ENCODE measurements around the gene SEMA3F.
A peak's percentile ranks its signal among the peaks of the same experiment; 100 is the strongest.
"Not testable (repeated sequence)": the region's sequence is repeated elsewhere in the genome, so short reads cannot be mapped to it uniquely, and the experiment has no call there.

Gene SEMA3F

GRCh38 chr3:50194128-50194902 is 39.2 kb downstream of the SEMA3F start:
- peak; percentile 80 for DNase-seq (ENCODE audit: low read depth)

DNA sequence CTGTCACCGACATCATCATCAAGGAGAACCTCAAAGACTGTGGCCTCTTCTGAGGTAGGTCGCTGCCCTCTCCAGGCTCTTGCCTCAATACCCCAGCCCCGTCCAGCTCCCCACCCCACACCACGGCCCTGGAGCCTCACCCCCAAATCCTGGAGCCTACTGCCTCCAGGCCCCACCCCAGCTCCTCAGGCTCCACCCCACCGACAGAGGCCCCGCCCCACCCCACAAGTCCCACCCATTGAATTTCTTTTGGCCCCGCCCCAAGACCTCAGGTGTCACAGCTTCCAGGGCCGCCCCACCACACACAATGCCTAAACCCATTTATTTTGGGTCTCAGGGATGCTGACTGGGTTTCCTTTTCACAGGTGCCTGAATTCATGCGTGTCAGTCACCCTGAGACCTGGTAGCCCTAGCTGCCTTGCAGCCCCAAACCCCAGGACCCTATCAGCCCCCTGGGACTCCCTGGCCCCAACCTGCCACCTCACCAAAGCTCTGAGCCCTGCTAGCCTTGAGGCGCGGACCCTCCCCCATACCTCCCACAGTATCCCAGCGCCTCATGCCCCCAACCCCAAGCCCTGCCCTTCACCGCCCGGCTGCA is 39.9 kb downstream of the SEMA3F start:
- peak; percentile 18 for DNase-seq (ENCODE audit: low read depth)

DNA sequence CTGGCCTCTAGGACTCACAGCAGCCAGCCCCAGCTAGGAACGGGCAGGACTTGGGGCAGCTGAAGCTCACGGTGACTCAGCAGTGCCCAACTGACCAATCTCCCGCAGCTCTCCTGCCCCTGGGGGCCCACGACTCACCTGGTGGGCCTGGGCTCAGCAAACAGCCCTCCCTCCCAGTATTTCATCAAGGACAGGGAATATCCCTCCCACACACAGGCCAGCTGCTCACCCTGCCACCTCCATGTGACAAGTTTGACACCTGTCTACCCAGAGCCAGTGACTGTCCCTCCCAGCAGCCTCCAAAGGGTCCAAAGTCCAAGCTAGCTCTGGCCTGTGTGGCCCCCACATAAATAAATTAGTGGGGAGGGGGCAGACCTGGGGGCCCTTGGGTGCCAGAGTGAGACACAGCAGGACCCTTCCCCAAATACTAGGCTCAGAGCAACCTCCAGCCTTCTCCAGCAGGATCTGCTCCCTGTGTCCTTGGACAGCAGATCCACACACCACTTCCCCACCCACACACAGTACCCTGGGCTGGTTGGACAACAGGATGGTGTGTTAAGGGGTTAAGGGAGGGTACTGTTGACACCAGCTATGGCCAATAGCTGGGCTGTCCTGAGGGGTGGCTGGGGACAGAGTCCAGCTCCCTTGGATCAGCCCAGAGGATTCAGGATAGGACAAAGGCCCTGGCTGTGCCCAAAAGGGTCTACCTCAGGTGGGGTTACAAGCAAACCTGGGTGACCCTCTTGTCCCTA is 40.6 kb downstream of the SEMA3F start:
- DNase-seq (ENCODE audit: low read depth) = no peak

DNA sequence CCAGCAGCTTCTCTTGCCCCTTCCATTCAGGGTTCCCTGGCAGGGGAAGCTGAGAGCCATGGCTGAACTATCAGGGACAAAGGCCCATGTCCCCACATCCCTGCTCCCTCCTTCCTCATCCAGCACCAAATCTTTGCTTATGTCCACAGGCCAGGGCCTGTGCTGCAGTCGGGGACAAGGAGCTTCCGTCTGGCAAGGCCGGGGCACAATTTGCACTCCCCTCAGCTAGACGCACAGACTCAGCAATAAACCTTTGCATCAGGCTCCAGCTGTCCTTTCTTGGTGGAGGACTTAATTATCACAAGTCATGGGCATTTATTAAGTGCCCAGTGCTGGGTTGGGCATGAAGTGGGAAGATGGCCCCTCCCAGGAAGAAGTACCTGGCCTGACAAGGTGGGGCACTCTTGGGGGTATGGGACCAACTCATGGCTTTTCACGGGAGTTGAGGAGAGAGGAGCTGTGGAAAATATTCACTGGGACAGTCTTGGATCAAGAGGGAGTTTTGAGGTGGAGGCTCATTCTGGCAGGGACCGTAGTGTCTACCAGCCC is 41.2 kb downstream of the SEMA3F start:
- DNase-seq (ENCODE audit: low read depth) = no peak

- no peak for DNase-seq (ENCODE audit: low read depth)
Observed at GRCh38 chr3:50201573-50202315, 46.6 kb downstream of the SEMA3F start.

- no peak for DNase-seq (ENCODE audit: low read depth)
Observed at GRCh38 chr3:50202353-50203112, 47.4 kb downstream of the SEMA3F start.

DNA sequence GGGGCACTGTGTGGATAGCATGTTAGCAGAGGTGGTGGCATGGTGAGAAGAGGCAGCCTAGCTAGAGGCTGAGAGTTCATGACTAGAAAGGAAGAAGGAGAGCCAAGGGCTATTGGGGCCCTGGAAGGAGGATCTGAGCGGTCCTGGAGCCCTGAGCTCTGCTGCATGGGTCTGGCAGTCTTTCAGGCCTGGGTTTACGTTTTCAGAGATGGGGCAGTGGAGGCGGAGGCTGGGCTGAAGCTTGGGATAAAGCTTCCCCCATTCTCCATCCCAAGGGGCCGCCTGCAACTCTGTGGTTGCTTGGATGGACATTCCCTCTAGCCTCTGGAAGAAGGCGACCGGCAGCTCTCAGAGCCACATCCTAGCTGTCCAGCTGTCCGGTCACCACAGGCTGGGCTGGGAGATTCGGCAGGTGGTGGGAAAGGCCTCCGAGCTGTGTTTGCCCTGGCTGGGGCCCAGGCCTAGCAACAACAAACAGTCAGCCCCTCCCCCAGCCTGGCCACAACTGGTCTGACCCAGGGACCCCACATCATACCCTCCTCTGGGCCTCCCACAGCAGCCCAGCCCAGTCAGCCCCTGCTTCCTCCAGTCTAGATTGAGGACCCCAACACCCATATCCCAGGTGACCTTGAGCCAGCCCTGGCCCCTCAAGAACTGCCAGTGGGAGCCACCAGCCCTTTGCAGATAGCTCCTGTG is 48.1 kb downstream of the SEMA3F start:
- no peak for DNase-seq (ENCODE audit: low read depth)

- no peak for DNase-seq (ENCODE audit: low read depth)
Observed at GRCh38 chr3:50203809-50204803, 49.0 kb downstream of the SEMA3F start.

DNA sequence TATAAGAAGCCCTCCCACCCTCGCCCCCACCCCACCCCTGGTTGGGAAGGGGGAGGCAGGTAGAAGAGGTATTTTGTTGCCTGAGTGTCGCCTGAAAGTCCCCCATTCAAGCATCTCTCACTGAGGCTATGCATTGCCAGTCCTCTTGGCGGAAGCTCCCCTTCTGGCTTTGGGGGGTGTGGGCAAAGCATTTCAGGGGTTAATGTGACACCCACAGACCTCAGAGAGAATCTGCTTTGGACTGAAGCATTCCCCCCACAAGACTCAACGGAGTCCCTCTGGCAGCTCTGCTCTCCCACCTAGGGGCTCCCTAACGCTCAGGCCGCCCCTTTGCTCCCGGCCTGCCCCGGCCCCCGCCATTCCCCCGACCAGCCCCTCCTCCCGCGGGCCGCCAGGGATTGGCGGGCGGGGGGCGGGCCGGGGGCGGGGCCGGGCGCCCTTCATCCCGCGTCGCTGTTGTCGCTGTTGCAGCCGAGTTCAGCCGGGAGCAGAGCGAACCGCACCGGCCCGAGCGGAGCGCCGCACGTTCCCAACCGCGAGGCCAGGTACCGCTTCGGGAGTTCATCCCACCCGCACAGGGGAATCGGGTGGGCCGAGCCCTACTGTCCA is 49.8 kb downstream of the SEMA3F start, which contains the start of gene SLC38A3:
TSS of gene SLC38A3 (plus strand) at position 468 of the 609 bp plus-strand sequence. CDS start 8,929 bp downstream, outside the sequence.
- DNase-seq (ENCODE audit: low read depth) = no peak

DNA sequence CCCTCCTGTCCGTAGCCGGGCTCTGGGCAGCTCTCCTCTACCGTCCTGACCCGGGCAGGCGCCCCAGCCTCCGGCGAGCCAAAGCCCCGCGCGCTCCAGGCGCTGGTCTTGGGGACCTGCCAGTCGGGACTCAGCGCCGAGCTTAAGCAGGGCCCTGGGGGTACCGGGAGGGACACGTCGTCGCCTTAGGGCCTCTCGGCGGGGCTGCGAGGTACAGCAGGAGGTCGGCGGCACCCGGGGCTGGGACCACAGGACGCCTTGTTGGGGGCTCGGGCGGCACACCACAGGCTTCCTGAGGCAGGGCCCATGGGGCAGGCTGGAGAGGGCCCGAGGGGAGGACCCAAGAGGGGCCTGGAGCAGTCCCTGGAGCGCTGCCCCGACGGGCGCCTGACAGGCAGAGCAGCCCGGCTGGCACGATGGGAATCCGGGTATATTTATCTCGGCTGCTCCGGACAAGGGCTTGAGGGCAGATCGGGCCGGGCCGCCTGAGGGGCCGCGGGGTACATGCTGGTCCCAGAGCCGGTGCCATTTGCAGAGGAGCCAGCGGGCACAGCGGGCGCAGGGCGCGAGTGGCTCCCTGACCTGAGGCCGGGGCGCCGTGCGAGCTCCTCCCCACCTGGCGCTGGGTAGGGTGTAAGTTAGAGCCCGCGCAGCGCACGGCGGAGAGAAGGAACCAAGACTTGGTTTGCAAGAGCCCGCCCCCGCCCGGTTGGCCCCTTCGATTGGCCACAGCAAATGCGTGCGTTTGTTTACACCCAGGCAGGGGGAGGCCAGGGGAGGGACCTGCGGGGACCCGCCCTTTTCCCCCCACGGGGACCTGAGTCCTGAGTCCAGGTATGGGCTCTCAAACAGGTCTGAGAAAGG is 50.5 kb downstream of the SEMA3F start:
- DNase-seq (ENCODE audit: low read depth) = peak; percentile 9

DNA sequence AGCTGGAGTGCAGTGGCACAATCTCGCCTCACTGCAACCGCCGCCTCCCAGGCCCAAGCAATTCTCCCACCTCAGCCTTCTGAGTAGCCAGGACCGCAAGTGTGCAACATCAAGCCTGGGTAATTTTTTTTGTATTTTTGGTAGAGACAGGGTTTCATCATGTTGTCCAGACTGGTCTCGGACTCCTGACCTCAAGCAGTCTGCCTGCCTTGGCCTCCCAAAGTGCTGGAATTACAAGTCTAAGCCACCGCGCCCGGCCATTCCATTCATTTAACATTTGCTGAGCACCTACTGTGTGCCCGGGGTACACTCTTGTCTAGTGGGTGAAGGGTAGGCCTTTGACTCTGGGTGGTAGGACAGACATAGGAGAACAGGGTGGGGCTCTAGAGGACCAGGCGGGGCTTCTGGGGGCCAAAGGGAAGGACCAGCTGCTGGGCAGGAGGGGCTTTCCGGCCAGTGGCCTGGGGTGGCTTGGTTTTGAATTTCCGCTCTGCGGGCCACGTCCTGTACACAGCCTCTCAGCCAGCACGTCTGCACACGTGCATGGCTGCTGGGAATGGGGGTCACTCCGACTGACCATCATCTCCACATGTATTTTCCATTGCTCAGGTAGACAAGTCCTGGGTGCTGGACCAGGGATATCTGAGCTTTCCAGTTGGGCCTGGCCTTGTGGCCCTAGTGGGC is 52.4 kb downstream of the SEMA3F start:
- no peak for DNase-seq (ENCODE audit: low read depth)

GRCh38 chr3:50208677-50209344 is 53.7 kb downstream of the SEMA3F start:
- DNase-seq (ENCODE audit: low read depth) = no peak

- no peak for DNase-seq (ENCODE audit: low read depth)
Observed at GRCh38 chr3:50210176-50210509, 55.0 kb downstream of the SEMA3F start.

DNA sequence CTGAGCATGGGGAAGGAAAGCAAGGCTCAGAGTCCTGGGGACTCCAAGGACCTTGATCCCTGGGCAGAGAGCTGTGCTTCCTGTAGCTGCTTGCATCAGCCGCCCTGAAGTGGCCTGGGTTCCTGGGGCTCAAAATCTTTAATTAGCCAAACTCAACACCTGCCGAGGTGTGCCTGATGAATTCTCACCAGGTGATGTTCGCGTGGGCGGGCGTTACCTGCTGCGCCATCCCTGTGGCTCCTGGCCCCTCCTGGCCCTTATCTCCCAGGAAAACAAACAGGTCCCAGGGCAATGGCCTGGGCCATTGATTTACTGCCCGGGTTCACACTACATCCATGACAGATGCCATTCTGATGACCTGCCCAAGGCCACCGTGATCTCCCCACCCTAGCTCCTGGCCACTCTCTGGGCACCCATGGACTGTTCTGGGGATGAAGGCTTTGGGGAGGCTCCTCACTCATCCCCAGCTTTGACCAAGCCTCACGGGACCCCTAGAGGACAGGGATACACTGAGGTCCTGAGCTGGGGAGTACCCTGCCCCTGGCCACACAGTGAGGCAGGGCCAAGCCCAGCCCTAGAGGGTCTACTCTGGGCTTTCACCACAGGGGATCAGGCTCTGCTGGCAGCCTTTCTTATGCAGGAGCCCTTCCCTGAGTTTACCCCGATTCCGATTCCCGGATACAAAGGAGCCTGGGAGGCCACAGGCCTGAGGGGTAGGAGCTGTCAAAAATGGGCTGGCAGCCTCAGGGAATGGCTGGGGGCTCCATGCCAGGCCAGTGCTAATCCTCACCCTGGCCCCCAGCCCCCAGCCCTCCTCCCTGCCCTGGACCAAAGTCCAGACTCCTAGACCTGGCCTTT is 55.6 kb downstream of the SEMA3F start:
- no peak for DNase-seq (ENCODE audit: low read depth)

DNA sequence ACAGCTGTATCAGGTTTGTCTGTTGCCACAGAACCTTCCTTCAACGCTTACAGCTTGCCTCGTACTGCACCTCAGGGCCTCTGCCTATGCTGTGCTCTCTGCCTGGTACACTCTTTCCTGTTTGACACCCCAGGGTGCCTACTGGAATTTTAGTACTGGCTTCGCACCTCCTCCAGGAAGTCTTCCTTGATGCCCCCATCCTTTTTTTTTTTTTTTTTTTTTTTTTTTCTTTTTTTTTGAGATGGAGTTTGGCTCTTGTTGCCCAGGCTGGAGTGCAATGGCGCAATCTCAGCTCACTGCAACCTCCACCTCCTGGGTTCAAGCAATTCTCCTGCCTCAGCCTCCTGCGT is 56.2 kb downstream of the SEMA3F start:
- DNase-seq (ENCODE audit: low read depth) = not testable (repeated sequence)

GRCh38 chr3:50211930-50212329 is 56.8 kb downstream of the SEMA3F start:
- no peak for DNase-seq (ENCODE audit: low read depth)
